HG02759 (cell line): ENCODE data around the gene DLGAP4.
"Not testable (repeated sequence)": the region's sequence is repeated elsewhere in the genome, so short reads cannot be mapped to it uniquely, and the experiment has no call there.

Experiments used
- ATAC-seq: cut with Tn5 transposase; IDR thresholded peaks from one replicate; pipeline ENCODE4 v1.9.1; 2021; ENCODE audit warnings: mild to moderate bottlenecking, moderate library complexity; ENCODE audit not compliant: unreplicated experiment

The DLGAP4 gene

DNA sequence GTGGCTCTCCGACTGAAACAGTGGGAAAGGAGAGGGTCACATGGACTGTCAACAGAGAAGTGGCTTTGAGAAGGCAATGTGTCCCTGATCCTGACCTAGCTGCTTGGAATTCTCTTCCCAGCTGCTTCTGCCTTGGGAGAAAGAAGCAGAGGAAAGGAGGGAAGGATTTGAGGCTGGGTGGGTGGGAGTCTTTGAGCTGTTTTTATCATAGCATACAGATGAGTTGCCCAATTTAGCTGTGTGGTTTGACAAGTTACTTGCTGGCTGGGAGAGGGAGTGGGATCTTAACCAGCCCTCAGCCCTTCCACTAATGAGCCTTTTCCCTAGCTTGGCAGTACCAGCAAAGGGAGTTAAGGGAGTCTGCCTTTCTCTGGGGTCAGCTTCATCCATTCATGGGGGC, 184.1 kb downstream of the DLGAP4 start:
- no peak for ATAC-seq

DNA sequence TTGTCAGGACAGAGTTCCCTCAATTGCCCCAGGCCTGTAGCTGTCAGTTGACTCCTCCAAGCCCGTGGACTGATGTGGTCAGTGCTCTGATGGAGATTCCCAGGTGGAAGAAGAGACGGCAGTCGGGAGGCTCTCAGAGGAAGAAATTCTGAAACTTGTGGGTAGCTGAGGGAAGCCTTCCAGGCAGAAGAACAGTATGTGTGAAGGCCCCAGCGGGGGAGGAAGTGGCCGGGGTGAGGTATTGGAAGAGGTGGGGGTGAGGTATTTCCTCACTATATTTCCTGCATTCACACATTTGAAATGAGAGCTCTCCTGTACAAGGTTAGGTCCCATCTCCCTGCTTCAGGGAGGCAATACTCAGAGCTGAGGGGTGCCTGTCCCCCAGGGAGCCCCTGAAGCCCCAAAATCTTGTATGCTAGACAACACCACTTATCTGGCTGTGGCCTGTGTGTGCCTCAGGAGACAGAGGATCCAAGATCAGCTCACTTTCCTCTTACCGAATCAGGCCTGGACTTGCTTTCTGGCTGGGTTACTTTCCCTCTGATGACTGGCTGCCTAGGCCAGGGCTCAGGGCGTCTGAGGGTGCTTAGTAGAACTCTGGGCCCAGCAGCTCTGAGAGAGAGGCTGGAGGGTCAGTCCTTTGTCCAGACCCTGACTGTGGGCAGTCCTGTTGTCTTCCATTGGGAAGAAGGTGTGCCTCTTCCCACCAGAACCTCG, 185.9 kb downstream of the DLGAP4 start:
- no peak for ATAC-seq

- ATAC-seq: no peak
Observed at GRCh38 chr20:36493051-36493800, 187.1 kb downstream of the DLGAP4 start.

DNA sequence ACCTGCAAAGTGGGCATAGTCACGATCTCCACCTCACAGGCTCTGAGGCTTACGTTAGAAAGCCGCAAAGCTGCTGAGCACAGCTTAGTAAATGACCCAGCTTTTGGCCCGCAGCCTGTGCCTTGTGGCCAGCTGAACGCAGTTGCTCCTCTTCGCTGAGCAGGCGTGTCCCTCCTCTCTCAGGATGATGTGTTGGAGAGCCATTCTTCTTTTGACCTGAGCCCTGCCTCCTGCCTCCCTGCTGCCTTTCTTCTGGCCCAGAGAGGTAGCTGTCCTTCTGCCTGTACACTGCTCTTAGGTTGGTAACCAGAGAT, 187.6 kb downstream of the DLGAP4 start:
- ATAC-seq: no peak

DNA sequence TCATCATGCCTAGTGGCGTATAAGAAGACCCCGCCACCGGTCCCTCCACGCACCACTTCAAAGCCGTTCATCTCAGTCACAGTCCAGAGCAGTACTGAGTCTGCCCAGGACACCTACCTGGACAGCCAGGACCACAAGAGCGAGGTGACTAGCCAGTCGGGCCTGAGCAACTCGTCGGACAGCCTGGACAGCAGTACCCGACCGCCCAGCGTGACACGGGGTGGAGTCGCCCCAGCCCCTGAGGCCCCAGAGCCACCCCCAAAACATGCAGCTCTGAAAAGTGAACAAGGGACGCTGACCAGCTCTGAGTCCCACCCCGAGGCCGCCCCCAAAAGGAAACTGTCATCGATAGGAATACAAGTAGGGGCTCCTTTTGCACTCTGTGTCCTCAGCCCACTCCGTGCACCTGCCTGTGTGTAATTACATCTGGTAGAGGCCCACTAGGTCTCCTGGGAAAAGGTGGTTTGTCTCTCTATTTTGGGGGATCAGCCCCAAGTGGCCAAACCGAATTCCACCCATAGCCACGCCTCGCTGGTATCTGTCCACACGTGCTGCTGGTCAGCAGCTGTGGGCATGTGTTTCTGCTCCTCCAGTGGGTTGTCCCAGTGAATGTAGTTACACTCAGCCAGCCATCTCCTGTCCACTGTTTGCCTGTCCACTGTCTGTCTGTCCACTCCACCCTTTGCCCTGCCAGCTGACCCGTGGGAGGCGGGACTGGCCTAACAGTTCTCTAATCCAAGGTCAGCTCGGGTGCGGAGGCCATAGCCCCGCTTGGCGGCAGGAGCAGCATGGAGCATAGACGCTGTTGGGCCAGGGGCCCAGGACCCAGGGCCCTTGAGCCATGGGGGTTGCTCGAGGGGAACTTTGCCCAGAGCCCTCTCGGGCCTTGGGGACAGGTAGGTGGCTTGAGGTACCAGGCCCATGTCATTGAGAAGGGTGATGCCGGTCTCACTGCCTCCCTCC, 190.8 kb downstream of the DLGAP4 start:
- ATAC-seq: no peak

- ATAC-seq: no peak
Observed at GRCh38 chr20:36497856-36498255, 191.7 kb downstream of the DLGAP4 start.

DNA sequence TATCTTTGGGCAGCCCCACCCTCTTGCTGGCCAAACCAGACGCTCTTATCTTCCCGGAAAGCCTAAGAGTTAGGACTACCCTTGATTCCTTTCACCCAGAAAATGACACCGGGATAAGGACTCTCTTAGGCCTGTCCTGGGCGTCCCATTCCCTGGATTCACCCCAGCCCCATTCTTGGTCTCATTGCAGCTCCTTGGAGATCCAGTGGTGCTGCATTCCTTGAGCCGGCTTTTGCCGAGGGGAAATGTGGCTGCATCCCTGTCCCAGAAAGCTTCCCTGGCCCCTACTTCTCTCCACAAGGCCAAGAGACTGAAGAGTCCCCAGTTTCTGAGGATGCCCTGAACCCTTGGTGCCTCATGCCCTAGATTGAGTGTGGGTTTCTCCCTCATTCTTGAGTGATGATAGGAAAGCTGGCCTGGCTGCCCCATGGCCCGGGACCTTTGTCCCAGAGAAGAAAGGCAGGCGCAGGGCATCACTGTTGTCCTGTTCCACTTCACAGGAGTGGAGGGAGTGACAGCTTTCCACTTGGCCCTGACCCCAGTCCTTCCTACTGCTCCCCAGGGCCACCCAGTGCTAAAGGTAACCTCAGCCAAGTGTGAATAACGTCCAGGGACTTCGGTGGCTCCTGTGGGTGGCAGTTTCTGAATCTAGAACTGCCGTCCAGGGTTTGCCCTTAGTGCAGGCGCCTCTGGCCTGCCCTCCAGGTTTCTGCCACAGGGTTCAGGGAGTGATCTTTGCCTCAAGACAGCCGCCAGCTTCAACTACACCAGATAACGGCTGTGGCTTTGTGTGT, 192.4 kb downstream of the DLGAP4 start:
- ATAC-seq: no peak

- ATAC-seq: no peak
Observed at GRCh38 chr20:36499211-36499610, 193.1 kb downstream of the DLGAP4 start.

DNA sequence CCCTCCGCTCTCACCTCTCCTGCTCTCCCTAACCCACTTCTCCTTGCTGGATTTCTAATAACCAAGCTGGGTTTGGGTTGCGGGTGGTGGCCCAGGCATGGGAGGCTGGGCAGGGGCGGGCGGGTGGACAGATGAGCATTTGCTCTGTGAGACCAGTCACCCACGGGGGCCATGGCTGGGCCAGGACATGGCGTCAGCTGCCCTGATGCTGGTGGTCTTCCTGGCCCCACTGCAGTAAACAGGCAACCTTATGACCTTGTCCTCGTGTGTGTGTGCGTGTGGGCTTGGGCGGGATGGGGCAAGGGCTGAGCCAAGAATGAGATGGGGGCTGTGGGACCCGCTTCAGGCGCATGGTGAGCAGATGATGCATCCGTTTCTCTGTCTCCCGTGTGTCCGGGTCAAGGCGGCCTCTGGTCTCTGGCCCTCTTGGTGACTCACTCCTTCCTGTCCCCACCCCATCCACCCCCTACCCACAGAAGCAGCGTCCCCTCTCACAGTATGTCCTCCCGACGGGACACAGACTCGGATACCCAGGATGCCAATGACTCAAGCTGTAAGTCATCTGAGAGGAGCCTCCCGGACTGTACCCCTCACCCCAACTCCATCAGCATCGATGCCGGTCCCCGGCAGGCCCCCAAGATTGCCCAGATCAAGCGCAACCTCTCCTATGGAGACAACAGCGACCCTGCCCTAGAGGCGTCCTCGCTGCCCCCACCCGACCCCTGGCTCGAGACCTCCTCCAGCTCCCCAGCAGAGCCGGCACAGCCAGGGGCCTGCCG, 193.8 kb downstream of the DLGAP4 start:
- ATAC-seq: no peak

GRCh38 chr20:36501367-36502006, 195.3 kb downstream of the DLGAP4 start:
- ATAC-seq: no peak

DNA sequence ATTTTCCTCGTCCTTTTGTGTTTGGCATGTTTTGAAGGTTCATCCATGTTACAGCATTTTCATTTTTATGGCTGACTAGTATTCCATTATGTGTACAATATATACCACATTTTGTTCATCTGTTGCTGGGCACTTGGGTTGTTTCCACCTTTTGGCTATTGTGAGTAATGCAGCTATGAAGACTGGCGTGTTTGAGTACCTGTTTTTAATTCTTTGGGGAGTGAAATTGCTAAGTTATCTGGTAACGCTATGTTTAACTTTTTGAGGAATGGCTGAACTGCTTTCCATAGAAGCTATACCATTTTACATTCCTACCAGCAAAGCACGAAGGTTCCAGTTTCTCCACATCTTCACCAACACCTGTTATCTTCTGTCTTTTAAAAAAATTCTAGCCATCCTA, 198.2 kb downstream of the DLGAP4 start:
- no peak for ATAC-seq

GRCh38 chr20:36506253-36506652, 200.1 kb downstream of the DLGAP4 start:
- no peak for ATAC-seq

- ATAC-seq: no peak
Observed at GRCh38 chr20:36507746-36508145, 201.6 kb downstream of the DLGAP4 start.

- peak; percentile 45 for ATAC-seq
Observed at GRCh38 chr20:36519012-36519719, 213.0 kb downstream of the DLGAP4 start.

DNA sequence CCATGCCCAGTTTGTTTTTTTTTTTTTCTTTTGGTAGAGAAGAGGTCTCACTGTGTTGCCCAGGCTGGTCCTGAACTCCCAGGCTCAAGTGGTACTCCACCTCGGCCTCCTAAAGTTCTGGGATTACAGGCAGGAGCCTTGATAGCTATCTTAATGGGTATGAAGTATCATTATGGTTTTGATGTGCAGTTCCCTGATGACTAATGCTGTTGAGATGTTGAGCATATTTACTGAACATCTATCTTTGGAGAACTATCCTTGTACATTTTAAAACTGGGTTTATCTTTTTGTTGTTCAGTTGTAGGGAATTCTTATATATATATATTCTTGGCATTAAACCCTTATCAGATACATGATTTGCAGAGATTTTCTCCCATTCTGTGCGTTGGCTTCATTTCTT, 213.8 kb downstream of the DLGAP4 start:
- ATAC-seq: no peak

DNA sequence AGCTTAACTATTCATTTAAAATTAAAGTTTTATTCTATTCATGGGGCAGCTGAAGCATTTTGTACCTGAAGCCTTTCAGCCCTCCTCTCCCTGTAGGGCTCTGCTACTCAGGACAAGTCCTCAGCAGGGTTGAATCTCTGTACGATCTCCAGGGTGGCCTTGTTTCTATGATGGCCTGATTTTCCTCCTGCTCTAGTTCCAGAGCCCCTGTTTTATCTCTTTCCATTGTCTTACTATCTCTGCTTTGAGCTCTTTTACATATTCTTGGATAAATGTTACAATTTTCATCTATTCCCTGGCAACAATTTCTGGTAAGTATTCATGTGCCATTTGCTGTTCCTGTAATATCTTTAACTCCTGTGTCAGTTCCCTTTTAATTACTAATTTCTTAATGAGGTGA, 215.4 kb downstream of the DLGAP4 start:
- no peak for ATAC-seq

DNA sequence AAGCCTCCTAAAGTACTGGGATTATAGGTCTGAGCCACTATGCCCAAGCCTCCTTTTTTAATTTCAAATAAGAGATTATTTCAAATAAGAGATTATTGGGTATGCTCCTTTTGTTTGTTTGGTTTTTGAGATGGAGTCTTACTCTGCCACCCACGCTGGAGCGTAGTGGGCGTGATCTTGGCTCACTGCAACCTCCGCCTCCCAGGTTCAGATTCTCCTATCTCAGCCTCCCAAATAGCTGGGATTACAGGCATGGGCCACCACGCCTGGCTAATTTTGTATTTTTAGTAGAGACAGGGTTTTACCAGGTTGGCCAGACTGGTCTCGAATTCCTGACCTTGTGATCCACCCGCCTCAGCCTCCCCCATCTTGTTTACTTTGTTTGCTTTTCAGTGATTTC, 216.3 kb downstream of the DLGAP4 start:
- not testable (repeated sequence) for ATAC-seq

DNA sequence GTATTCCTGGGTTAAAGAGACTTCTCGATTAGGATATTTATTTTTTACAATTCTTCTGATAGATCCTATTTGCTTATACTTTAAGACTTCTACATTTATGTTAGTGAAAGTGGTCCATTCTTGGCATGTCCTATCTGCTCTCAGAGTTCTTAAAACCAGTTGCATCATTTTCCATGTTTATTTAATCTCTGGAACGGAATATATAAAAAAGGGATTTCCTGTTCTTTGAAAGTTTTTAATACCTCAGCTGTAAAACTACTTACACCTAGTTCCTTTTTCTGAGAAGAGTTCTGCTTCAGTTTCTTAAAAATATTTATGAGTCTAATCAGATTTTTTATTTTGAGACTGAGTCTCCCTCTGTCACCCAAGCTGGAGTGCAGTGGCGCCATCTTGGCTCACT, 217.2 kb downstream of the DLGAP4 start:
- no peak for ATAC-seq
